Endothelial cell of umbilical vein (primary cell): ENCODE data around the gene PARP16. TPM values are rescaled to one million over a fixed set of nuclear protein-coding genes. Genes with fewer than 3 reads are reported as not detected.

Source experiments
- BruUV-seq: library from RNA; stranded (reverse); fragments of 400-500 nt; replicated peaks from 2 replicates; lab custom pipeline; 2021; lab: Mats Ljungman, UMichigan
- CTCF ChIA-PET: fragments of 300-600, 350-600 bp; sonication (Branson Sonifier 250); formaldehyde crosslinking; loops from one replicate; lab custom pipeline; 2021; ENCODE audit warnings: antibody characterized with exemption, inconsistent platforms; lab: Charles Lee
- POLR2A ChIA-PET: fragments of 300-600, 350-600 bp; sonication (Branson Sonifier 250); formaldehyde crosslinking; loops from one replicate; lab custom pipeline; 2021; ENCODE audit warnings: antibody characterized with exemption, inconsistent platforms; lab: Charles Lee
- DNase-seq: peaks from one replicate; pipeline ENCODE4 v3.0.0-alpha.2; 2011; ENCODE audit warnings: low read depth, low spot score
- FAIRE-seq: peaks from 2 replicates; lab custom pipeline; 2011; peaks lifted over from hg19 to GRCh38; lab: Jason Lieb, UNC
- H2AFZ ChIP-seq: 2 replicates; pipeline ENCODE4 v1.6.0; 2012; ENCODE audit warnings: low read depth, low read length, control low read depth, inconsistent platforms
- H3K27ac ChIP-seq: 2 replicates; pipeline ENCODE4 v1.5.1; 2011; ENCODE audit warnings: low read depth, mild to moderate bottlenecking, control low read depth, low read length, moderate library complexity; ENCODE audit not compliant: insufficient read depth
- H3K27me3 ChIP-seq, 2 experiments: 2 replicates each; pipeline versions ENCODE4 v1.6.0 to v1.6.1; 2011; ENCODE audit warnings: low read length in 2 of 2, mixed read lengths in 1 of 2; ENCODE audit not compliant: control insufficient read depth in 2 of 2, insufficient read depth in 2 of 2
- H3K36me3 ChIP-seq, 2 experiments: 2 replicates in 1 of 2; 3 replicates in 1 of 2; pipeline ENCODE4 v1.5.1; 2011; ENCODE audit warnings: low read length in 2 of 2, mild to moderate bottlenecking in 1 of 2, moderate library complexity in 1 of 2; ENCODE audit not compliant: control insufficient read depth in 2 of 2, insufficient read depth in 2 of 2; ENCODE audit errors: extremely low read depth in 1 of 2
- H3K4me1 ChIP-seq: 3 replicates; pipeline ENCODE4 v1.5.1; 2011; ENCODE audit warnings: mild to moderate bottlenecking, low read length; ENCODE audit not compliant: control insufficient read depth, insufficient read depth; ENCODE audit errors: extremely low read depth
- H3K4me2 ChIP-seq: 2 replicates; pipeline ENCODE4 v1.6.1; 2011; ENCODE audit warnings: low read length, control low read depth, mixed read lengths; ENCODE audit not compliant: insufficient read depth
- H3K4me3 ChIP-seq, 3 experiments: fragments of 200-600 bp in 1 of 3; sonication (generic), shearing (Covaris generic) in 1 of 3; replicated peaks in 1 of 3; 2 replicates each; pipeline ENCODE4 v1.5.1; 2011 to 2016; ENCODE audit warnings: control low read depth in 3 of 3, low read length in 3 of 3, mild to moderate bottlenecking in 2 of 3, inconsistent platforms in 1 of 3, low read depth in 1 of 3, moderate library complexity in 1 of 3; ENCODE audit not compliant: insufficient read depth in 1 of 3
- H3K79me2 ChIP-seq: 2 replicates; pipeline ENCODE4 v1.6.0; 2012; ENCODE audit warnings: low read length, inconsistent platforms; ENCODE audit not compliant: control insufficient read depth, insufficient read depth
- H3K9ac ChIP-seq: replicated peaks from 2 replicates; pipeline ENCODE3; 2011; ENCODE audit warnings: low read length, control low read depth; ENCODE audit not compliant: insufficient read depth; ENCODE audit errors: extremely low read depth
- H3K9me1 ChIP-seq: replicated peaks from 3 replicates; pipeline ENCODE4 v1.6.0; 2011; ENCODE audit warnings: mild to moderate bottlenecking, low read length; ENCODE audit not compliant: control insufficient read depth, insufficient read depth; ENCODE audit errors: extremely low read depth
- H3K9me3 ChIP-seq: replicated peaks from 2 replicates; pipeline ENCODE4 v1.5.1; 2012; ENCODE audit warnings: low read length, inconsistent platforms; ENCODE audit not compliant: control insufficient read depth, insufficient read depth
- H4K20me1 ChIP-seq: replicated peaks from 2 replicates; pipeline ENCODE3; 2011; ENCODE audit warnings: mild to moderate bottlenecking, low read length; ENCODE audit not compliant: control insufficient read depth, insufficient read depth; ENCODE audit errors: extremely low read depth
- EZH2 ChIP-seq: IDR thresholded peaks from 2 replicates; pipeline ENCODE4 v1.6.1; 2012; ENCODE audit warnings: borderline replicate concordance, low read depth, mild to moderate bottlenecking, moderate library complexity, low read length, inconsistent platforms; ENCODE audit not compliant: severe bottlenecking
- FOS ChIP-seq: IDR thresholded peaks from 2 replicates; pipeline ENCODE4 v1.6.1; 2011; ENCODE audit warnings: mild to moderate bottlenecking, low read length, moderate library complexity, borderline replicate concordance; ENCODE audit not compliant: insufficient read depth
- GATA2 ChIP-seq: IDR thresholded peaks from 2 replicates; pipeline ENCODE4 v1.7.0; 2011; ENCODE audit warnings: low read depth, mild to moderate bottlenecking, moderate library complexity, mixed read lengths, low read length; ENCODE audit not compliant: insufficient read length, insufficient read depth
- JUN ChIP-seq: IDR thresholded peaks from 2 replicates; pipeline ENCODE4 v1.6.1; 2011; ENCODE audit warnings: borderline replicate concordance, low read depth; ENCODE audit not compliant: insufficient read length, insufficient read depth
- MYC ChIP-seq: IDR thresholded peaks from one replicate; pipeline ENCODE4 v1.6.1; 2011; ENCODE audit warnings: mild to moderate bottlenecking, low read depth, low read length
- POLR2A ChIP-seq: IDR thresholded peaks from 2 replicates; pipeline ENCODE4 v1.6.1; 2012; ENCODE audit warnings: low read depth, mild to moderate bottlenecking, control low read depth, low read length
- POLR2AphosphoS5 ChIP-seq: IDR thresholded peaks from 2 replicates; pipeline ENCODE4 v1.6.1; 2012; ENCODE audit warnings: low read depth, mild to moderate bottlenecking, control low read depth, low read length, moderate library complexity; ENCODE audit not compliant: insufficient read depth
- dilution Hi-C: fragments of 300-500 bp; cut with MboI; formaldehyde crosslinking; loops from one replicate; pipeline ENCODE4 v1.15.0; 2019; ENCODE audit warnings: low sequenced_read_pairs; ENCODE audit not compliant: extremely low pct_ligation_motif_present
- intact Hi-C: fragments of 100-400 bp; cut with micrococcal nuclease; formaldehyde crosslinking; loops from one replicate; pipeline ENCODE4 v1.10.0; 2022
- polyA plus RNA-seq, 4 experiments: library from polyadenylated mRNA; depleted of rRNA in 3 of 4; stranded (reverse) in 3 of 4; unstranded in 1 of 4; fragments of >200 nt; gene quantifications; 2 replicates each; pipeline versions ENCODE4 v1.2.1 to v1.2.3, GENCODE V29; 2011 to 2012; ENCODE audit warnings: missing spikeins in 1 of 4
- total RNA-seq: library from RNA; stranded (reverse); gene quantifications from 2 replicates; pipeline ENCODE4 v1.2.3, GENCODE V29; 2021
- TF ChIP-seq, protein P1 (sequence below), 2 donors: IDR thresholded peaks; 1 replicate in 1 of 2; 2 replicates in 1 of 2; pipeline ENCODE4 v1.5.1; 2011; ENCODE audit warnings: low read length in 2 of 2, mild to moderate bottlenecking in 2 of 2, moderate library complexity in 2 of 2, control low read depth in 1 of 2, inconsistent platforms in 1 of 2, low read depth in 1 of 2; ENCODE audit not compliant: insufficient read depth in 1 of 2; ENCODE audit errors: extremely low read depth in 1 of 2
- TF ChIP-seq, protein P2 (sequence below): IDR thresholded peaks from 2 replicates; pipeline ENCODE4 v1.6.1; 2011; ENCODE audit not compliant: insufficient read depth, insufficient read length

Gene PARP16
- total and polyA plus RNA-seq, 2 donors (not counting 3 experiments of a cell fraction or from before 2014, with no cell fraction given) = 3.9 to 6.3 TPM

DNA sequence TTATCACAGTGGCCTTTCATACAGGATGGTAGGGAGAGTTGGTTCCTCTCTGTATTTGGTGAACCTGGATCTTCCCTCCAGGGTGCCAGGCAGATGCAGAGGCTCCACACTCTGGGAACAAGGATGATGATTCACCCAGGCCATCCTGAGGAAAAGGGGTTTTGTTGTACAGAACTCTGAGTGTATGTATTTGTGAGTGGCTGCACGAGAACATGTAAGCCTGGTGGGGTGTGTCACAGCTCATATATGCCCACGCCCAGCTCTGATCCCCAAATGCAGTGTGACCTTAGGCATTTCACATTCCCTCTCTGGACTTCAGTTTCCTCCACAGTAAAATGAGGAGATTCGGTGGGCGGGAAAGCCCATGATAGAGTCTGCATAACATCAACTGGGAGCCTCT is 63.8 kb downstream of the PARP16 start:
- no peak for FAIRE-seq
- Histone ChIP-seq H3K4me1 (no peaks in the 10 kb centered on the region), H3K4me3 (no peak overlapping the region), H3K4me2 (no peak overlapping the region), H3K27me3 (peaks cover 0 to 4% of the 10 kb centered on the region in 2 experiments), H3K9ac (no peak overlapping the region), H2AFZ (no peak overlapping the region), H3K9me1 (no peaks in the 10 kb centered on the region), H4K20me1 (no peaks in the 10 kb centered on the region), H3K9me3 (no peaks in the 10 kb centered on the region), H3K79me2 (no peaks in the 10 kb centered on the region), H3K27ac (no peak overlapping the region), H3K36me3 (no peaks in the 10 kb centered on the region)
- TF ChIP-seq POLR2A (no peak), FOS (no peak), JUN (no peak), GATA2 (no peak), MYC (no peak), EZH2 (no peak), POLR2AphosphoS5 (no peak)
- TF ChIP-seq, protein P1, sequence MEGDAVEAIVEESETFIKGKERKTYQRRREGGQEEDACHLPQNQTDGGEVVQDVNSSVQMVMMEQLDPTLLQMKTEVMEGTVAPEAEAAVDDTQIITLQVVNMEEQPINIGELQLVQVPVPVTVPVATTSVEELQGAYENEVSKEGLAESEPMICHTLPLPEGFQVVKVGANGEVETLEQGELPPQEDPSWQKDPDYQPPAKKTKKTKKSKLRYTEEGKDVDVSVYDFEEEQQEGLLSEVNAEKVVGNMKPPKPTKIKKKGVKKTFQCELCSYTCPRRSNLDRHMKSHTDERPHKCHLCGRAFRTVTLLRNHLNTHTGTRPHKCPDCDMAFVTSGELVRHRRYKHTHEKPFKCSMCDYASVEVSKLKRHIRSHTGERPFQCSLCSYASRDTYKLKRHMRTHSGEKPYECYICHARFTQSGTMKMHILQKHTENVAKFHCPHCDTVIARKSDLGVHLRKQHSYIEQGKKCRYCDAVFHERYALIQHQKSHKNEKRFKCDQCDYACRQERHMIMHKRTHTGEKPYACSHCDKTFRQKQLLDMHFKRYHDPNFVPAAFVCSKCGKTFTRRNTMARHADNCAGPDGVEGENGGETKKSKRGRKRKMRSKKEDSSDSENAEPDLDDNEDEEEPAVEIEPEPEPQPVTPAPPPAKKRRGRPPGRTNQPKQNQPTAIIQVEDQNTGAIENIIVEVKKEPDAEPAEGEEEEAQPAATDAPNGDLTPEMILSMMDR (IDR thresholded peaks at IDR 0.05; ENCODE audit: extremely low read depth in 1 of 2, insufficient read depth in 1 of 2, low read depth in 1 of 2, low read length in 2 of 2) = no peak
- TF ChIP-seq, protein P2, sequence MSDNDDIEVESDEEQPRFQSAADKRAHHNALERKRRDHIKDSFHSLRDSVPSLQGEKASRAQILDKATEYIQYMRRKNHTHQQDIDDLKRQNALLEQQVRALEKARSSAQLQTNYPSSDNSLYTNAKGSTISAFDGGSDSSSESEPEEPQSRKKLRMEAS = no peak
- intact Hi-C loops = no loop called here
- BruUV-seq = no TSS peak
- ChIA-PET CTCF (interaction anchor here (1.0 kb wide), 1 partner anchor 48 kb away, joined by 3 read pairs; no protein-coding TSS in a partner anchor), POLR2A (no interaction called here)
- dilution Hi-C loops = no loop called here
- no peak for DNase-seq
